ENCODE data around the gene UBE2V1.
"Not testable (repeated sequence)": the region's sequence is repeated elsewhere in the genome, so short reads cannot be mapped to it uniquely, and the experiment has no call there.

The UBE2V1 gene

DNA sequence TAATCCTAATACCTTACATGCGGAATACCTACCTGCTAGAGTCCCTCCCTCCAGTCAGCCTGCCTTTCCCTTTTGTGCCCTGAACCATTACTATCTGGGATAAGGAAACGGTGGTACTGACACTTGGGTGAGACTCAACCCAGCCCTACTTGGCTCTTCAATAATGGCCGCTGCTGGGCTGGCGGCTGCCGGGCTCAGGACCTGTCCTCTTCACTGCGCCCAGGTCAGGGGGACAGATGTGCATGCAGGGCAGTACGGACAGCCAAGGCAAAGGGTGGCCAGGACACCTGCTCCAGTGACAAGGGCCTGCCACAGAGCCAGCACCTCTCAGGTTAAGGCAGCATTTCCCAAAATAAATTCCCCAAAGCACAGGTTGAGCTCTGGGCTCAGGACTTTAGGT, 29.9 kb downstream of the UBE2V1 start:
- Histone ChIP-seq H4K20me1 (ENCODE audit: insufficient read depth) (0 out of 2 replicates have a peak, but pooled peaks cover 2% of the 10 kb centered on the region), H3K4me3 (IDR thresholded peaks at IDR 0.05; ENCODE audit: insufficient read depth, low read depth, low read length) (no peak overlapping the region), H3K27ac (no peak overlapping the region), H3K9ac (no peak overlapping the region), H3K36me3 (ENCODE audit: insufficient read depth) (no peaks in the 10 kb centered on the region), H2AFZ (ENCODE audit: low read depth) (no peak overlapping the region), H3K27me3 (ENCODE audit: insufficient read depth, low read depth) (no peaks in the 10 kb centered on the region), H3K4me1 (ENCODE audit: low read depth, poor library complexity, severe bottlenecking) (peaks cover 15% of the 10 kb centered on the region), H3K4me2 (no peak overlapping the region), H3K79me2 (ENCODE audit: insufficient read depth, low read depth) (0 out of 2 replicates have a peak, but pooled peaks cover 5% of the 10 kb centered on the region)
- TF ChIP-seq, protein P1, sequence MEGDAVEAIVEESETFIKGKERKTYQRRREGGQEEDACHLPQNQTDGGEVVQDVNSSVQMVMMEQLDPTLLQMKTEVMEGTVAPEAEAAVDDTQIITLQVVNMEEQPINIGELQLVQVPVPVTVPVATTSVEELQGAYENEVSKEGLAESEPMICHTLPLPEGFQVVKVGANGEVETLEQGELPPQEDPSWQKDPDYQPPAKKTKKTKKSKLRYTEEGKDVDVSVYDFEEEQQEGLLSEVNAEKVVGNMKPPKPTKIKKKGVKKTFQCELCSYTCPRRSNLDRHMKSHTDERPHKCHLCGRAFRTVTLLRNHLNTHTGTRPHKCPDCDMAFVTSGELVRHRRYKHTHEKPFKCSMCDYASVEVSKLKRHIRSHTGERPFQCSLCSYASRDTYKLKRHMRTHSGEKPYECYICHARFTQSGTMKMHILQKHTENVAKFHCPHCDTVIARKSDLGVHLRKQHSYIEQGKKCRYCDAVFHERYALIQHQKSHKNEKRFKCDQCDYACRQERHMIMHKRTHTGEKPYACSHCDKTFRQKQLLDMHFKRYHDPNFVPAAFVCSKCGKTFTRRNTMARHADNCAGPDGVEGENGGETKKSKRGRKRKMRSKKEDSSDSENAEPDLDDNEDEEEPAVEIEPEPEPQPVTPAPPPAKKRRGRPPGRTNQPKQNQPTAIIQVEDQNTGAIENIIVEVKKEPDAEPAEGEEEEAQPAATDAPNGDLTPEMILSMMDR (conservative IDR thresholded peaks at IDR 0.05; ENCODE audit: low read depth, low read length), result no peak

DNA sequence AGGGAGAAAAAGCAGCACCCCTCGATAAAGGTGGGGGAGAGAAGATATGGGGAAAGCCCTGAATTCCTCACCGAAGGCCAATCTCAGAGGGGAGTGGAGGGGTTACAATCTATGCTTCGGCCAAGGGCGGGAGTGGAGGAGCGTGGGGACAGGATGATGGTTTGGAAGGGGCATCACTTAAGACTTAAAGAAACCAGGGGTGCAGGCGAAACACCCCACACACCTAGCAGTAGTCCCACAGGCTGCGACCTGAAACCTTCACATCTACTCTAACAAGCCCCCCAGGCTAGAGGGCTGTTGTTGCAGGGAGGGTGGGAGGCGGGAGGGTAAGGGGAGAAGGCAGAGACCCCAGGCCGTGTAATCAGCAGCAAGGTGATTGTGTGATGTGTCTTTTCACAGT, 30.9 kb downstream of the UBE2V1 start:
- not testable (repeated sequence) for H4K20me1 ChIP-seq (ENCODE audit: insufficient read depth); H3K36me3 ChIP-seq (ENCODE audit: insufficient read depth); H3K27me3 ChIP-seq (ENCODE audit: insufficient read depth, low read depth); H3K9ac ChIP-seq; H3K79me2 ChIP-seq (ENCODE audit: insufficient read depth, low read depth); H3K27ac ChIP-seq; H2AFZ ChIP-seq (ENCODE audit: low read depth); H3K4me3 ChIP-seq (IDR thresholded peaks at IDR 0.05; ENCODE audit: insufficient read depth, low read depth, low read length); H3K4me2 ChIP-seq
- peaks cover 18% of the 10 kb centered on the region for H3K4me1 ChIP-seq (ENCODE audit: low read depth, poor library complexity, severe bottlenecking)

DNA sequence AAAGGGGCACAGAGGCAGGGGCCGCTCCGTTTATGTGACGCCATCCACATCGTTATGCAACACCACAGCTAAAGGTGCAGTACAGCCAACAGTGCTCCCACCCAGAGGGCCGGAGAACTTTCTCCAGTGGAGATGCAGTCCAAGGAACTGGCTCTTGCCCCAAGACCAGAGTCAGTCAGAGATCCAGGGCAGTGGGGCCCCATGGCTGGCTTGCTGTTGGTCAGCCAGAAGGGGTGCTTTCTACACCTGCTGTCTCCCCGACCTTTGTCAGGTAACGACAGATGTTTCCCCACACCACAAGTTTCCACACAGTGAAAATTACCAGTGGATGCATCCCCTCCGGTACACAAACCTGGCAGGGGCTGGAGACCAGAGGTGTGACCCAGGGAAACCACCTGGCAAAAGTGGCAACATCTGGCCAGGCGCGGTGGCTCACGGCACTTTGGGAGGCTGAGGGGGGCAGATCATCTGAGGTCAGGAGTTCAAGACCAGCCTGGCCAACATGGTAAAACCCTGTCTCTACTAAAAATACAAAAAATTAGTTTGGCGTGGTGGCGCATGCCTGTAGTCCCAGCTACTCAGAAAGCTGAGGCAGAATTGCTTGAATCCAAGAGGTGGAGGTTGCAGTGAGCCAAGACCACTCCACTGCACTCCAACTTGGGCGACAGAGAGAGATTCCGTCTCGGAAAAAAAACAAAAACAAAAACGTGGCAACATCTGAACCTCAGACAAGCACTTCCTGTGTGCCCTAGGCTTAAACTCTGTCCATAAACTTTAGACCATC, 34.9 kb downstream of the UBE2V1 start:
- Histone ChIP-seq H3K9ac (no peak overlapping the region), H3K4me2 (no peak overlapping the region), H3K4me1 (ENCODE audit: low read depth, poor library complexity, severe bottlenecking) (peaks cover 13% of the 10 kb centered on the region), H2AFZ (ENCODE audit: low read depth) (no peak overlapping the region), H3K79me2 (ENCODE audit: insufficient read depth, low read depth) (no peaks in the 10 kb centered on the region), H4K20me1 (ENCODE audit: insufficient read depth) (no peaks in the 10 kb centered on the region), H3K27me3 (ENCODE audit: insufficient read depth, low read depth) (no peaks in the 10 kb centered on the region), H3K4me3 (IDR thresholded peaks at IDR 0.05; ENCODE audit: insufficient read depth, low read depth, low read length) (no peak overlapping the region), H3K36me3 (ENCODE audit: insufficient read depth) (no peaks in the 10 kb centered on the region), H3K27ac (no peak overlapping the region)
- TF ChIP-seq, protein P1 (conservative IDR thresholded peaks at IDR 0.05; ENCODE audit: low read depth, low read length), result no peak

DNA sequence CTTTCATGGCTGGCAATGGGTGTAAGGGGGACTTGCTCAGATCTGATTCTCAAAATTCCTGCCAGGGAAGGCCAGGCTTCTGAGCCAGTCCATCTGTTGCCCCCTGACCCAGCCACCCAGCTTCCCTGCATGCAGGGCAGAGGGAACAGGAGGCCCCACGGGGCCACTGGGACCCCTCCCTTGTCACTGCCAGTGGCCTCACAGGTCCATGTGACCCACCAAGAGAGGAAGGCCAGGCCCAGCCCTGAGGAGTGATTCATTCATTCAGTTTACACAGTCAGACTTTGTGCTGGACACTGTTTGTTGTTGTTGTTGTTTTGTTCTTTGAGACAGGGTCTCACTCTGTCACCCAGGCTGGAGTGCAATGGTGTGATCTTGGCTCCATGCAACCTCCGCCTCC, 39.5 kb downstream of the UBE2V1 start:
- Histone ChIP-seq H2AFZ (ENCODE audit: low read depth) (no peak overlapping the region), H3K4me2 (no peak overlapping the region), H3K9ac (no peak overlapping the region), H4K20me1 (ENCODE audit: insufficient read depth) (no peaks in the 10 kb centered on the region), H3K36me3 (ENCODE audit: insufficient read depth) (no peaks in the 10 kb centered on the region), H3K4me3 (IDR thresholded peaks at IDR 0.05; ENCODE audit: insufficient read depth, low read depth, low read length) (no peak overlapping the region), H3K27me3 (ENCODE audit: insufficient read depth, low read depth) (no peaks in the 10 kb centered on the region), H3K4me1 (ENCODE audit: low read depth, poor library complexity, severe bottlenecking) (peaks cover 13% of the 10 kb centered on the region), H3K79me2 (ENCODE audit: insufficient read depth, low read depth) (no peaks in the 10 kb centered on the region), H3K27ac (no peak overlapping the region)
- TF ChIP-seq, protein P1 (conservative IDR thresholded peaks at IDR 0.05; ENCODE audit: low read depth, low read length), result no peak
